GM12872 (cell line): ENCODE results near the gene FFAR2.

ENCODE experiments used
- TF ChIP-seq, protein P1 (sequence below): IDR thresholded peaks from 3 replicates; pipeline ENCODE4 v1.5.1; 2011; ENCODE audit warnings: low read depth, mild to moderate bottlenecking, low read length, moderate library complexity; ENCODE audit not compliant: insufficient read depth

The FFAR2 gene

GRCh38 chr19:35458731-35459391 is 10.8 kb downstream of the FFAR2 start:
- TF ChIP-seq, protein P1, sequence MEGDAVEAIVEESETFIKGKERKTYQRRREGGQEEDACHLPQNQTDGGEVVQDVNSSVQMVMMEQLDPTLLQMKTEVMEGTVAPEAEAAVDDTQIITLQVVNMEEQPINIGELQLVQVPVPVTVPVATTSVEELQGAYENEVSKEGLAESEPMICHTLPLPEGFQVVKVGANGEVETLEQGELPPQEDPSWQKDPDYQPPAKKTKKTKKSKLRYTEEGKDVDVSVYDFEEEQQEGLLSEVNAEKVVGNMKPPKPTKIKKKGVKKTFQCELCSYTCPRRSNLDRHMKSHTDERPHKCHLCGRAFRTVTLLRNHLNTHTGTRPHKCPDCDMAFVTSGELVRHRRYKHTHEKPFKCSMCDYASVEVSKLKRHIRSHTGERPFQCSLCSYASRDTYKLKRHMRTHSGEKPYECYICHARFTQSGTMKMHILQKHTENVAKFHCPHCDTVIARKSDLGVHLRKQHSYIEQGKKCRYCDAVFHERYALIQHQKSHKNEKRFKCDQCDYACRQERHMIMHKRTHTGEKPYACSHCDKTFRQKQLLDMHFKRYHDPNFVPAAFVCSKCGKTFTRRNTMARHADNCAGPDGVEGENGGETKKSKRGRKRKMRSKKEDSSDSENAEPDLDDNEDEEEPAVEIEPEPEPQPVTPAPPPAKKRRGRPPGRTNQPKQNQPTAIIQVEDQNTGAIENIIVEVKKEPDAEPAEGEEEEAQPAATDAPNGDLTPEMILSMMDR, result no peak

- TF ChIP-seq, protein P1, result no peak
Observed at GRCh38 chr19:35459414-35460082, 11.5 kb downstream of the FFAR2 start.

- TF ChIP-seq, protein P1, result no peak
Observed at GRCh38 chr19:35460608-35461007, 12.6 kb downstream of the FFAR2 start.

- TF ChIP-seq, protein P1, result no peak
Observed at GRCh38 chr19:35461060-35461459, 13.0 kb downstream of the FFAR2 start.

- TF ChIP-seq, protein P1, result no peak
Observed at GRCh38 chr19:35462476-35462953, 14.5 kb downstream of the FFAR2 start.

DNA sequence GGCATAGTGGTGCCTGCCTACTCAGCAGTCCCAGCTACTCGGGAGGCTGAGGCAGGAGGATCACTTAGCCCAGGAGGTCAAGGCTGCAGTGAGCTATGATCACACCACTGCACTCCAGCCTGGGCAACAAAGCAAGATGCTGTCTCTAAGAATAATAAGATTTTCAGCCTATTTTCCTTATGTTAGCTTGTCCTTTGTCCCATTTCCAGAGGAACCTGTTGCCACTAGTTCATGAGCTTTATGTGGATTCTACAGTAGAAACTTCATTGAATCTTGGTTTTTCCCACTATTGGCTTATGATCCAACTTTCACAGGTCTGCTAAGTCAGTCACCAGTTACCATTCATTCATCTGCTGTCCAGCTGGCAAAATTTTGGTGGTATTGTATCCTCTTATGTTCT is 18.2 kb downstream of the FFAR2 start:
- TF ChIP-seq, protein P1, result no peak

DNA sequence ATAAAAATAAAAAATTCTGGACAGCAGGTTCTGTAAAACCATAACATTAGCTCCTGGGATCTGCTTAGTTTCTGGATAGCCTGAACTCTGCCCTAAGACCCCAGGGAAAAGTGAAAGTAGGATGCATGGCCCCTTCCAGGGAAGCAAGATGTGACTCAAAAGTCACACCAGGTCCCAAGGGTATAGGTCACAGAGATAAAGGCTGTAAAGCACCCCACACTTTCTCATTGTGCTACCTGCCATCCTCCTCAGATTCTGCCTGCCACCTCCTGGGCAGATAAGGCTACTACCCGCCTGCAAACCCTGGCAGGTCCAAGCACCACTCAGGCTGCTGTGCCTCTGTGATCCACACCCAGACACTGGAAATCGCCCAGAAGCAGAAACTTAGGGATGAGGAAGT is 20.6 kb downstream of the FFAR2 start:
- TF ChIP-seq, protein P1, result peak; percentile 95
